Fibroblast of skin of scalp (primary cell): ENCODE results near the gene FARS2.

ENCODE experiments used
- DNase-seq: peaks from one replicate; pipeline ENCODE4 v3.0.0-alpha.2; 2013

Gene FARS2

GRCh38 chr6:5435449-5435848 is 174.1 kb downstream of the FARS2 start:
- peak; percentile 90 for DNase-seq

GRCh38 chr6:5438922-5439584 is 177.7 kb downstream of the FARS2 start:
- DNase-seq: no peak

GRCh38 chr6:5439749-5440148 is 178.4 kb downstream of the FARS2 start:
- no peak for DNase-seq

GRCh38 chr6:5442319-5442718 is 181.0 kb downstream of the FARS2 start:
- DNase-seq: no peak

DNA sequence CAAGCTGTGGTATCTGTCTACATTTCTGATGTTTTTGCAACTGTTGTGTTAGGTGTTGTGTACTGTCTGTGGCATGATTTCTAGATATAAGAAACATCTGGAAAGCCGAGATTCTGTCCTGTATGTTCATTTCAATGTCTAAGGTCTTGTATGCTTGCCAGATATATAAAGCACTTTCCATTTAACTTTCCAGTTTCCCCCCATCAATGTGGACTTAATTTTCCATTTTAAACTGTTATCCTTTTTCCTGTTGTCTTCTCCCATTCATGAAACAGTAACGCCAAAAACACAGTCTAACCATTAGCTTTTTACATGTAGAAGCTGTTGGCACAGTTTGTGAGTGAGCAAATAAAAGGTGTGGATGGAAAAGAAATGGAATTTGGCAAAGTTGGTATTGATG is 181.6 kb downstream of the FARS2 start:
- no peak for DNase-seq

- no peak for DNase-seq
Measured at GRCh38 chr6:5443491-5443890, 182.2 kb downstream of the FARS2 start.

DNA sequence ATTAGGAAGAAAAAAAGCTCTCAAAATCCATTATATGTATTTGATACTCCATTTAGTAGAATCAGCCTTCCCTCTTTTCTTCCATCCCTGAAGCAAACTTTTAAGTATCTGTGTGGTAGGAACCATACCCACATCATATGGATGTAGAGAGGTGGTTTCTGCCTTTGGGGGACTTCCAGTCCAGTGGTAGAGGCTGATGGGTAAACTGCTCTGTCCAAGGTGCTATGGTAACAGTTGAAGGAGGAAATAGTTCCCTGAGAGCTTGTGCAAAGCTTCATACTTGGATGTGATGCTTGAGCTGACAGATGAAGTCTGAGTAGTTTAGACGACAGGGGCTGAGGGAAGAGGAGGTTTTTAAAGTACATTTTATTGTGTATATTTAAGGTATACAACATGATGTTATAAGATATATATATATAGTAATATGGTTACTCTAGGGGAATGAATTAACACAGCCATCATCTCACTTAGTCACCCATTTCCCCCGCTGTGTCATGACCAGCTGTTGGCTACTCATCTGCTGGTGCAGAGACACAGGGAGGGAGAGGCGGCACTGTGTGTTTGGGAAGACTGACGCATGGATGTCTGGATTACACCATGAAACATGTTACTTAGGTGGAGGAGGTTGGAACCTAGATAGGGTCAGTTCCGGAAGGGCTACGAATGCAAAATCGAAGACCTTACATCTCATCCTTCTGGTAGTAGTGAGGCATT is 185.2 kb downstream of the FARS2 start:
- peak; percentile 47 for DNase-seq

GRCh38 chr6:5447921-5448320 is 186.6 kb downstream of the FARS2 start:
- DNase-seq: no peak

DNA sequence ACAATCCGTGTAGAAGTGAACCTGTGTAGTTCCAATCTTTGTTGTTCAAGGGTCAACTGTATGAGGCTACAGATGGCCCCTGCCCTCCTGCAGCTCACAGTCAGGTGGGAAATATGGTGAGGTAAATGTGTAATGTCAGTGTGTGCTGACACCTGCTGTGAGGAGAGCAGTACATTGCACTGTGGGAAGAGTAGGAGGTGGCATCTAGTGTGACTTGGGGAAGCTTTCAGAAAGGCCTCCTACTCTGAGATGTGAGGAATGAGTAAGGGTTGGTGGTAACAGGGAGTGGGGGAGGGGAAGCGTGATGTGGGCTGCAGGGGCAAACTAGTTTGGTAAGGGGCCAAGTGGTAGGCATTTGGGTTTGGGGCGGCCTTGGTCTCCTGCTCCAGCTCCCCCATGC is 188.8 kb downstream of the FARS2 start:
- no peak for DNase-seq

DNA sequence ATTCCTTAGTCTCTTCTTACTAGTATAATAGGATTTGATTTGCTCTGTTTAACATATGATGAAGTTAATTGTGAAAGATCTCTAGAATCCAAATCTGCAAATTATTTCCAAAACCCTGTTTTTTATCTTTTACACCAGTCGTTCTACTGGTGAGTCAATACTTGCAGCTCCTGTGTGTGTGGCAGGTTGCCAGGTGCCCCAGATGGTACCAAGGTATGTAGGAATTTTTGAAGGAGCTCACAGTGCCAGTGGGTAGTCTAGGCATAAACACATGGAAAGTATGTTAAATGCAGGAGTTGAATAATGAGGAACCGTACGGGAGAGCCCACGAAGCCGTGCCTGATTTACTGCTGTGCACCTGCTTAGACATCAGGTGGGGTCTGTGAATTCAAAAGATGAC is 192.2 kb downstream of the FARS2 start:
- DNase-seq: no peak

DNA sequence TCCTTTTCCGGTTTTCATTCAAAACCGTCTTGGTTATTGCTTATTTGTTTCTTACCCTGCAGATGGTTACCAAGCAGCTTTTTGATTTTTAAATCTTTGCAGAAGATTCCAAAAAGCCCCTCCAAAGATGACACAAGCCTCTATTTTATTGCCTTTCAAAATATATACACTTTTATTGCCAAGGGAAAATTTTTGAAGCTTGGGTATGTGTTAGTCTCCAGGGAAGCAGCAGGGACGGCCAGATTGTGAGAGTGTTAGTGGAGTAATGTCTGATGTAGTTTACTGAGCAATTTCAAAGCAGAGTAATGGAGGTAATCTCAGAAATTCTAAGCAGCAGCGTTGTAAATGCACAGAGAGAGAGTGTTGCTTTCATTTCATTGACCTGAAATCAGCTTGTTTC is 193.8 kb downstream of the FARS2 start:
- DNase-seq: no peak

GRCh38 chr6:5457041-5457440 is 195.7 kb downstream of the FARS2 start:
- DNase-seq: no peak

- DNase-seq: no peak
Measured at GRCh38 chr6:5457983-5458683, 196.8 kb downstream of the FARS2 start.

- no peak for DNase-seq
Measured at GRCh38 chr6:5459346-5459745, 198.0 kb downstream of the FARS2 start.

DNA sequence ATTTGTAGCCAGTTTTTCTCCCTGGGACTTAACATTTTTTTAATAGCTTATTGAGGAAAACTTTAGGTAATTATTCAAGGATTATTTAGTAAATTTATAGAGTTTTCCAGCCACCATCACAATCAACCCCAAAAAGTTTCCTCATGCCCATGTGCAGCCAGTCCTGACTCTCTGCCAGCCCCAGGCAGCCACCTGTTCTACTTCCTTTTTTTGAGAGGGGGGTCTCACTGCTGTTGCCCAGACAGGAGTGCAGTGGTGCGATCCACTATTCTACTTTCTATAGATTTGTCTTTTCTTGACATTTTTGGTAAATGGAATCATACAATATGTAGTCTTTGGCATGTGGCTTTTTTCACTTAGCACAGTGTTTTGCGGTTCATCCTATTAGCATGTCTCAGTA is 200.1 kb downstream of the FARS2 start:
- no peak for DNase-seq

- DNase-seq: no peak
Measured at GRCh38 chr6:5462856-5463255, 201.5 kb downstream of the FARS2 start.

DNA sequence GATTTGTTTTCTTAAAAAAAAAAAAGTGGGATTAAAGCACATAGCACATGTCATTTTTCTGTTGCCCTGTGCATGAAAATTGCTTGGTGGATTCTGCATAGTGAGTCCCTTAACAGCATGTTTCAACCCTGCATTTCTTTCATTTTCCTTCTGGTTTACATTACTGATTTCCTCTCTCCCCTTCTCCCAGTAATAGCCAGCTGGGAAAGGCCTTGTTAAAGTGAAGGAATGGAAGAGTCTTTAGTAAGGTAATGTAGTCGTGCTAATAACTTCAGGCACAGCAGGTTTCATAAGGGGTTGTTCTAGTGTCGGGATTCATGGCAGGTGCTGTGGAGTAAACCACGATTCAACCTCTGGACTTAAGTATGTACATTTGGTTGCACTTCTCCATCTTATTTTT is 202.4 kb downstream of the FARS2 start:
- DNase-seq: peak; percentile 51

- peak; percentile 60 for DNase-seq
Measured at GRCh38 chr6:5464099-5464885, 203.0 kb downstream of the FARS2 start.

- DNase-seq: peak; percentile 78
Measured at GRCh38 chr6:5466281-5467136, 205.2 kb downstream of the FARS2 start.

DNA sequence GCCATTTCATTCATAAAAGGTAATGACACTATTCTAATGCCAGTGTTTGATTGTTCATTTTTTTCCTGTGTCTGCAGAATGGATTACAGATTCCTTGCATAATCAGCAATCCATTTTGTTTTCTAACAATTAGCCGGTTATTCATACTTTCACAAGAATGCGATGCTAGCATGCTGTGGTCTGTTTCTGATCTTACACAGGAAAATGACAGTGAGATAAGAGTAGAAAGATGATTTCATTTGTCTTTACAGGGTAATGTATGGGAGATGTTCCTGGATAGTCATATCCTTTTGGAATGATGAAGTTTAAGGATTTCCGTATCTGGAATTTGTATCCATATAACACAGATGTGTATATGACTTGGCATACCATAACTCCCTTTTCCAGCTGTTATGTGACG is 207.3 kb downstream of the FARS2 start:
- peak; percentile 61 for DNase-seq

- no peak for DNase-seq
Measured at GRCh38 chr6:5469101-5469846, 208.0 kb downstream of the FARS2 start.
